Panc1 (cell line): ENCODE measurements around the gene VPS37B.

Experiments used
- POLR2AphosphoS5 ChIP-seq: IDR thresholded peaks from 2 replicates; pipeline ENCODE4 v1.6.1; 2012; ENCODE audit warnings: mild to moderate bottlenecking, low read depth, low read length, moderate library complexity
- SIN3A ChIP-seq: IDR thresholded peaks from 2 replicates; pipeline ENCODE4 v1.6.1; 2012; ENCODE audit warnings: low read depth, mild to moderate bottlenecking, low read length, moderate library complexity, borderline replicate concordance; ENCODE audit not compliant: insufficient read depth
- TCF7L2 ChIP-seq: IDR thresholded peaks from 2 replicates; pipeline ENCODE4 v1.6.1; 2011; ENCODE audit warnings: mild to moderate bottlenecking, low read depth, low read length, inconsistent platforms
- TF ChIP-seq, protein P1 (sequence below): fragments of 450-650 bp; IDR thresholded peaks from 2 replicates; pipeline ENCODE4 v1.5.1; 2017; ENCODE audit warnings: mild to moderate bottlenecking
- TF ChIP-seq, protein P2 (sequence below), 2 experiments: IDR thresholded peaks; 2 replicates each; pipeline ENCODE4 v1.6.1; 2011 to 2012; ENCODE audit warnings: low read depth in 2 of 2, control low read depth in 1 of 2, low read length in 1 of 2, mild to moderate bottlenecking in 1 of 2, moderate library complexity in 1 of 2; ENCODE audit not compliant: insufficient read depth in 1 of 2

DNA sequence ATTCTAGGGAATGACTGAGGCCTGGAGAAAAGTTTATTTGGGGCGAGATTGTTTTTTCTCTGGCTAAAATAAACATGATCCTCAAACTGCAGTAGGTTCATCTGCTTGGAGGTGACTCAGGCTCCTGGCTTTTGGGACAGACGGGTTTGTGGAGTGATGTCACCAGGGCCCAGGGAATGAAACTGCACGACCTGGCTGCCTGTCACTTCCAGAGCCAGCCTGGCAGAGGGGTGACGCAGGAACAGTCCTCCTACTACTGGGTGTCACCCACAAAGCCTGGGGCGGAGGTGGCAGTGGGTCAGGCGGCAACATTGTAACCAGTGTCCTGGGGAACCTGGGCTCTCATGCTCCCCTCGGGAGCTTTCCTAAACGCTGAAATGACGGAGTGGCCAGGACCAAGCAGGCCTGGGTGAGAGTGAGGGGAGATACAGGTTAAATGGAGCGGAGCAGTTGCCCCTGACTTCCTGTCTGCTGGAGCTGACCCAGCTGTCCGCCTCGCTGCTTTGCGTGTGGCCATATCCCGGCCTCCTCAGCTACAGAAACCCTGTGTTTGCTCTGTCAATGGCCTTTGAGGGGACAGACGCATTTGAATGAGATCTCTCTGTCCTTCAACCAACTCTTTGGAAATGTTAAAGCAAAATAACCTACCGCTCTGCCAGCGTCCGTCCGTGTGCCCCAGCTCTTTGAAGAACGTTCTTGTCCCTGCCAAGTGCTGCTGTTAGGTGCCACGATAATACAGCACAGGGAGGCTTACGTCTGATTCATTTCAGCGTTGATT lies 54.2 kb downstream of the VPS37B start:
- TF ChIP-seq POLR2AphosphoS5 (no peak), TCF7L2 (no peak), SIN3A (no peak)
- TF ChIP-seq, protein P1, sequence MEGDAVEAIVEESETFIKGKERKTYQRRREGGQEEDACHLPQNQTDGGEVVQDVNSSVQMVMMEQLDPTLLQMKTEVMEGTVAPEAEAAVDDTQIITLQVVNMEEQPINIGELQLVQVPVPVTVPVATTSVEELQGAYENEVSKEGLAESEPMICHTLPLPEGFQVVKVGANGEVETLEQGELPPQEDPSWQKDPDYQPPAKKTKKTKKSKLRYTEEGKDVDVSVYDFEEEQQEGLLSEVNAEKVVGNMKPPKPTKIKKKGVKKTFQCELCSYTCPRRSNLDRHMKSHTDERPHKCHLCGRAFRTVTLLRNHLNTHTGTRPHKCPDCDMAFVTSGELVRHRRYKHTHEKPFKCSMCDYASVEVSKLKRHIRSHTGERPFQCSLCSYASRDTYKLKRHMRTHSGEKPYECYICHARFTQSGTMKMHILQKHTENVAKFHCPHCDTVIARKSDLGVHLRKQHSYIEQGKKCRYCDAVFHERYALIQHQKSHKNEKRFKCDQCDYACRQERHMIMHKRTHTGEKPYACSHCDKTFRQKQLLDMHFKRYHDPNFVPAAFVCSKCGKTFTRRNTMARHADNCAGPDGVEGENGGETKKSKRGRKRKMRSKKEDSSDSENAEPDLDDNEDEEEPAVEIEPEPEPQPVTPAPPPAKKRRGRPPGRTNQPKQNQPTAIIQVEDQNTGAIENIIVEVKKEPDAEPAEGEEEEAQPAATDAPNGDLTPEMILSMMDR, result no peak
- TF ChIP-seq, protein P2, sequence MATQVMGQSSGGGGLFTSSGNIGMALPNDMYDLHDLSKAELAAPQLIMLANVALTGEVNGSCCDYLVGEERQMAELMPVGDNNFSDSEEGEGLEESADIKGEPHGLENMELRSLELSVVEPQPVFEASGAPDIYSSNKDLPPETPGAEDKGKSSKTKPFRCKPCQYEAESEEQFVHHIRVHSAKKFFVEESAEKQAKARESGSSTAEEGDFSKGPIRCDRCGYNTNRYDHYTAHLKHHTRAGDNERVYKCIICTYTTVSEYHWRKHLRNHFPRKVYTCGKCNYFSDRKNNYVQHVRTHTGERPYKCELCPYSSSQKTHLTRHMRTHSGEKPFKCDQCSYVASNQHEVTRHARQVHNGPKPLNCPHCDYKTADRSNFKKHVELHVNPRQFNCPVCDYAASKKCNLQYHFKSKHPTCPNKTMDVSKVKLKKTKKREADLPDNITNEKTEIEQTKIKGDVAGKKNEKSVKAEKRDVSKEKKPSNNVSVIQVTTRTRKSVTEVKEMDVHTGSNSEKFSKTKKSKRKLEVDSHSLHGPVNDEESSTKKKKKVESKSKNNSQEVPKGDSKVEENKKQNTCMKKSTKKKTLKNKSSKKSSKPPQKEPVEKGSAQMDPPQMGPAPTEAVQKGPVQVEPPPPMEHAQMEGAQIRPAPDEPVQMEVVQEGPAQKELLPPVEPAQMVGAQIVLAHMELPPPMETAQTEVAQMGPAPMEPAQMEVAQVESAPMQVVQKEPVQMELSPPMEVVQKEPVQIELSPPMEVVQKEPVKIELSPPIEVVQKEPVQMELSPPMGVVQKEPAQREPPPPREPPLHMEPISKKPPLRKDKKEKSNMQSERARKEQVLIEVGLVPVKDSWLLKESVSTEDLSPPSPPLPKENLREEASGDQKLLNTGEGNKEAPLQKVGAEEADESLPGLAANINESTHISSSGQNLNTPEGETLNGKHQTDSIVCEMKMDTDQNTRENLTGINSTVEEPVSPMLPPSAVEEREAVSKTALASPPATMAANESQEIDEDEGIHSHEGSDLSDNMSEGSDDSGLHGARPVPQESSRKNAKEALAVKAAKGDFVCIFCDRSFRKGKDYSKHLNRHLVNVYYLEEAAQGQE (IDR thresholded peaks at IDR 0.05; ENCODE audit: insufficient read depth in 1 of 2, low read depth in 2 of 2, low read length in 1 of 2), result no peak
